VCaP (cell line): ENCODE measurements around the gene TNS4.

Experiments used
- H3K27ac ChIP-seq: fragments of 450-650 bp; 2 replicates; pipeline ENCODE4 v1.5.1; 2017
- TF ChIP-seq, protein P1 (sequence below): fragments of 450-650 bp; conservative IDR thresholded peaks from 2 replicates; pipeline ENCODE4 v1.5.1; 2017; ENCODE audit warnings: mild to moderate bottlenecking, moderate library complexity

Gene TNS4

GRCh38 chr17:40493697-40494096 lies 7.7 kb downstream of the TNS4 start:
- no peak overlapping the region for H3K27ac ChIP-seq
- TF ChIP-seq, protein P1, sequence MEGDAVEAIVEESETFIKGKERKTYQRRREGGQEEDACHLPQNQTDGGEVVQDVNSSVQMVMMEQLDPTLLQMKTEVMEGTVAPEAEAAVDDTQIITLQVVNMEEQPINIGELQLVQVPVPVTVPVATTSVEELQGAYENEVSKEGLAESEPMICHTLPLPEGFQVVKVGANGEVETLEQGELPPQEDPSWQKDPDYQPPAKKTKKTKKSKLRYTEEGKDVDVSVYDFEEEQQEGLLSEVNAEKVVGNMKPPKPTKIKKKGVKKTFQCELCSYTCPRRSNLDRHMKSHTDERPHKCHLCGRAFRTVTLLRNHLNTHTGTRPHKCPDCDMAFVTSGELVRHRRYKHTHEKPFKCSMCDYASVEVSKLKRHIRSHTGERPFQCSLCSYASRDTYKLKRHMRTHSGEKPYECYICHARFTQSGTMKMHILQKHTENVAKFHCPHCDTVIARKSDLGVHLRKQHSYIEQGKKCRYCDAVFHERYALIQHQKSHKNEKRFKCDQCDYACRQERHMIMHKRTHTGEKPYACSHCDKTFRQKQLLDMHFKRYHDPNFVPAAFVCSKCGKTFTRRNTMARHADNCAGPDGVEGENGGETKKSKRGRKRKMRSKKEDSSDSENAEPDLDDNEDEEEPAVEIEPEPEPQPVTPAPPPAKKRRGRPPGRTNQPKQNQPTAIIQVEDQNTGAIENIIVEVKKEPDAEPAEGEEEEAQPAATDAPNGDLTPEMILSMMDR, result no peak

DNA sequence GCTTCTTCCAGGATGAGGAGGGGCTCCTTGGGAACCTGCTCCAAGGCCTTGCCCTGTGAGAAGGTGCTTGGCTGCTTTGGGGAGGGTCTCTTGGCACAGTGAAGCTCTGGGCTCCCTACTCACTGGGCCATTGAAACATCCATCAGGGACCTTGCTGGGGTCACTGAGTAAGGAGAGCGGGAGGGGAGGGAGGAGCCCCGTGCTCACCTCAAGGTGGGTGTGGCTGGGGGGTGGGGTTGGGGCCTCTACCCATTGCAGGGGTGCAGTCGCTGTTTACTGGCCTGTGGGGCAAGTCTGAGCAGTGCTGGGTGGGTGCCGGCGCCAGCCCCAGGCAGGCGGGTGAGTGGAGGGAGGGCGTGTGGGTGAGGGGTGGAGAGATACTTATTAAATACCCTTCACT lies 9.9 kb downstream of the TNS4 start:
- TF ChIP-seq, protein P1, result no peak
- no peak overlapping the region for H3K27ac ChIP-seq

- no peak overlapping the region for H3K27ac ChIP-seq
- TF ChIP-seq, protein P1, result no peak
Observed at GRCh38 chr17:40490982-40491381, 10.4 kb downstream of the TNS4 start.

GRCh38 chr17:40490289-40490853 lies 11.1 kb downstream of the TNS4 start:
- H3K27ac ChIP-seq, result no peak overlapping the region
- TF ChIP-seq, protein P1, result no peak

GRCh38 chr17:40487371-40488020 lies 13.9 kb downstream of the TNS4 start:
- H3K27ac ChIP-seq, result no peak overlapping the region
- TF ChIP-seq, protein P1, result no peak

DNA sequence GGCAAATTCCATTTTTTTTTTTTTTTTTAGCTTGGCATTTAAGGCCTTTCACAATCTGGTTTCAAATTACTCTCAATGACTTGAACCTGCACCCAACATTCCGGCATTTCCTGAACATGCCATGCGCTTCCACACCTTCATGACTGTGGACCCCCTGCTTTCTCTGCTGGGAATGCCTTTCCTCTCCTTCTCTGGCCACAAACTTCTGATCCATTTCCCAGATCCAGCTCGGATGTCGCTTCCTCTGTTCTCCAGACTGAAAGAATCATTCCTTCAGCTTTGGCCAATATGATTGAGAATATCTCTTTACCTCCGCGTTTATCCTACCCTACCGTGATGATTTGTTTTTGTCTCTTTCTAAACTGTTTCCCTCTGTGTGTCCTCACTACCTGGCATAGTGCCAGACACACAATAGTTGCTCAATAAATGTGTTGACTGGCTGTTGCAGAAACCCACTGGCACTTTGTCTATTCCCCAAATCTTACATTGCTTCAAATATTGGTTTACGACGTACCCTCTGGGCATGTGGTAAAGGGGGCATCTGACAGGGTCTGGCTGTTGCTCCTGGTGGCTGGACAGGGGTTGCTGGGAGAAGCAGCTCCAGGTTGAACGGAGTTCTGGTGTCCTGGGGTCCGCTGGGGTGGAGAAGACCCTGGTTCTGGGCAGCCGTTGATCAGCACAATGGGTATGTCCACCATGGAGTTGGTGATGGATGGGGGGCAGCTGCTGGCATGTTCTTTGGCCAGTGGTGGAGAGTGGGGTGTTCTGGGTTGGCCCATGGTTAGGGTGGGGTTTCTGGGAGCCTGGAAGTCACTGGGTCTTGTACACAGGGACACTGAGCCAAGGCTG lies 14.7 kb downstream of the TNS4 start:
- TF ChIP-seq, protein P1, result no peak
- H3K27ac ChIP-seq, result no peak overlapping the region

DNA sequence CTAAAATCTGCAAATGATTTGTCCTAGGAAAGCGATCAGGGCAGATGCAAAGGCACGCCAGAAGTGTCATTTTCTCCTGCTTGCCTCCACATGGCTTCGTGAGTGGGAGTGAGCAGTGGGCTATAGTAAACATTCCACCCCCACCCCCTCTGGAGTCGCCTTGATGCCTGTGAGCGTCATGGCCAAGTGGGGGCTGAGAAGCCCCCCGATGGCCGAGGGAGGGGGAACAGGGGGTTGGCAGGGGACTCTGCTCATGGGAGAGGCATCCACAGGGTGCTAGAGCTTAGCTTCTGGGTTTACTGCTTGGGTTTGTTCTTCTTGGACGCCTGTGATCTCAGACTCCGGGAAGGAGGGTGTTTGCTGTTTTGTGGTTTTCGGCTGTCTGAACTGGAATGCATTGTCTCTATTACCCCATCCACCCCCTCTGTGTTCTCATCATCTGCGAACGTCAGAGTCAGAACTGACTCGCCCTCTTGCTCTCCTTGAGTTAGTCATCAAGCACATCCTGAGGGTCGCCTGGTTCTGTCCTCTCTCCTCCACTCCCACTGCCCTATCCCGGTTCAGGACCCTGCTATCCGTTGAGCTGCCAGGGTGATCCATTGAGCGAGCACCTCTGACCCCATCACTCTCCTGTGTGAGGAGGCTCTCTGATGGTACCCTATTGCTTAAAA lies 15.4 kb downstream of the TNS4 start:
- TF ChIP-seq, protein P1, result no peak
- H3K27ac ChIP-seq, result no peak overlapping the region
